Epithelial cell of esophagus (primary cell): ENCODE results near the gene RAB38.

ENCODE experiments used
- DNase-seq: peaks from one replicate; pipeline ENCODE4 v3.0.0; 2010; ENCODE audit warnings: low read depth
- H3K4me3 ChIP-seq: 2 replicates; pipeline ENCODE4 v1.5.1; 2011; ENCODE audit warnings: mild to moderate bottlenecking, low read length, control low read depth
- TF ChIP-seq, protein P1 (sequence below): IDR thresholded peaks from 2 replicates; pipeline ENCODE4 v1.5.1; 2011; ENCODE audit warnings: low read depth, mild to moderate bottlenecking, low read length, control low read depth, inconsistent platforms; ENCODE audit not compliant: insufficient read depth; ENCODE audit errors: missing control alignments

RAB38 gene

DNA sequence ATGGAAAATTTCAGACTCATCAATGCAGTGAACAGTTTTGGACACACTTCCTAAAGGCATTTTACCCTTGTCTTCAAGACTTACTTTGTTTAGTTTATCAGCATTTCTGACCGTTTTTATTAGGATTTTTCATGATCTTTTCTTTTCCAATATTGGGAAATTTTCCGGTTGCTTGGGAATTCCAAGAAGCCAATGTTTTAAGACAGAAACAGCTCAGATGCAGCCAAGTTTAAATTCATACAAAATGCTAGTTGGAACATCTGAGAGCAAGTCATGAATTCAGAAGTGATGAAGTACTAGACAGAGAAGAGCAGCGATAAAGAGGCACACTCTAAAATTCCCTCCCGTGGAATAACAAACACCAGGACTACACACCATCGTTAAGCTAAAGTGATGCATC, 68.6 kb downstream of the RAB38 start:
- H3K4me3 ChIP-seq, result no peak overlapping the region
- no peak for DNase-seq
- TF ChIP-seq, protein P1, sequence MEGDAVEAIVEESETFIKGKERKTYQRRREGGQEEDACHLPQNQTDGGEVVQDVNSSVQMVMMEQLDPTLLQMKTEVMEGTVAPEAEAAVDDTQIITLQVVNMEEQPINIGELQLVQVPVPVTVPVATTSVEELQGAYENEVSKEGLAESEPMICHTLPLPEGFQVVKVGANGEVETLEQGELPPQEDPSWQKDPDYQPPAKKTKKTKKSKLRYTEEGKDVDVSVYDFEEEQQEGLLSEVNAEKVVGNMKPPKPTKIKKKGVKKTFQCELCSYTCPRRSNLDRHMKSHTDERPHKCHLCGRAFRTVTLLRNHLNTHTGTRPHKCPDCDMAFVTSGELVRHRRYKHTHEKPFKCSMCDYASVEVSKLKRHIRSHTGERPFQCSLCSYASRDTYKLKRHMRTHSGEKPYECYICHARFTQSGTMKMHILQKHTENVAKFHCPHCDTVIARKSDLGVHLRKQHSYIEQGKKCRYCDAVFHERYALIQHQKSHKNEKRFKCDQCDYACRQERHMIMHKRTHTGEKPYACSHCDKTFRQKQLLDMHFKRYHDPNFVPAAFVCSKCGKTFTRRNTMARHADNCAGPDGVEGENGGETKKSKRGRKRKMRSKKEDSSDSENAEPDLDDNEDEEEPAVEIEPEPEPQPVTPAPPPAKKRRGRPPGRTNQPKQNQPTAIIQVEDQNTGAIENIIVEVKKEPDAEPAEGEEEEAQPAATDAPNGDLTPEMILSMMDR, result no peak

DNA sequence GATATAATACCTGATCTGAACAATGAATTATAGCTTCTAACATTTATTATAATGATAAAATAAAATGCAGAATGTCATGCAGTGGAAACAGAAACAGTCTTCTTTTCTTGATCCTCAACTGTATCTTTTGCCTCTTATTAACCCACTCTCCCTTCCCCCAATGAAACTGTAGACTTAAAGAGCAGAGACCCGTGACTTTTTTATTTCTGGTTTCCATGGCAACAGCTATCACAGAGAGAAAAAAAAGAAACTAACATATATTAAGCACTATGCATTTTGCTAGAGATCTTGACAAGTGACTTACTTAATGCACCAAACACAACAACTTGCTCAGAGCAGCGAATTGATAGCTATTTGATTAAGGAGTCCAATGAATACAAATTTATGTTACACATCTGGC, 69.3 kb downstream of the RAB38 start:
- TF ChIP-seq, protein P1, result no peak
- no peak overlapping the region for H3K4me3 ChIP-seq
- DNase-seq, result no peak

DNA sequence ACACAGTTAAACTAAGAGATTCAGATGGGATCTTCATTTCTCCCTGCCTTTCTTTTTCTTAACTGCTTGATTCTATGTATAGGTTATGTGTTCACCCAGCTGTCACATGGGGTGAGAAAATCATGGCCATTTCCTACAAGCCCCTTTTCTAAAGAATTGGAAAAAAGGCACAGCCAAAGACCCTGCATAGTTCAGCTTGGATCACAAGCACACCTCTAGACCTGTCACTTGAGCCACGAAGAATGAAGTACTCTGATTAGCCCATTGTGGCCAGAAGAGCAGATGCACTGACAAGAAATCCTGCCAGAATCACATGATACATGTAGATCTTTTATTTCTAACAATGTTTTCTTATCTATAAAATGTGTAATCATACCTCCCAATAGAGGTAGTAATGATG, 69.7 kb downstream of the RAB38 start:
- TF ChIP-seq, protein P1, result no peak
- no peak for DNase-seq
- H3K4me3 ChIP-seq, result no peak overlapping the region

DNA sequence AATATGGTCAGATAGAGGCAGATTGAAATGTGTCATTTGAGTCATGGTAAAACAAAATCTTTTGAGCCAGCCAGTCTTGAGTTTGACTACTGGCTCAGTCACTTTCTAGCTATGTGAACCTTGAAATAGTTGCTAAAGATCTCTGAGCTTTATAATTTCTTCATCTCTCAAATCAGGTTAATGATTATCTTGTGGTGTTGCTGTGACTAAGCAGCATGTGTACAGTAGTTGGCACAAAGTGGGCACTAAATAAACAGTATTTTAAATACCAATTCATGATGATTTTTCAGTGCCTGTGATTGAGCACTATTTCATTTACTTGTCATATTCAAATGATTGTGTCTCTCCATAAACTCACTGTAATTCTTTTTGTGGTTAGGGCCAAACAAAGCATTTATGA, 70.8 kb downstream of the RAB38 start:
- peak; percentile 70 for DNase-seq
- TF ChIP-seq, protein P1, result no peak
- no peak overlapping the region for H3K4me3 ChIP-seq

DNA sequence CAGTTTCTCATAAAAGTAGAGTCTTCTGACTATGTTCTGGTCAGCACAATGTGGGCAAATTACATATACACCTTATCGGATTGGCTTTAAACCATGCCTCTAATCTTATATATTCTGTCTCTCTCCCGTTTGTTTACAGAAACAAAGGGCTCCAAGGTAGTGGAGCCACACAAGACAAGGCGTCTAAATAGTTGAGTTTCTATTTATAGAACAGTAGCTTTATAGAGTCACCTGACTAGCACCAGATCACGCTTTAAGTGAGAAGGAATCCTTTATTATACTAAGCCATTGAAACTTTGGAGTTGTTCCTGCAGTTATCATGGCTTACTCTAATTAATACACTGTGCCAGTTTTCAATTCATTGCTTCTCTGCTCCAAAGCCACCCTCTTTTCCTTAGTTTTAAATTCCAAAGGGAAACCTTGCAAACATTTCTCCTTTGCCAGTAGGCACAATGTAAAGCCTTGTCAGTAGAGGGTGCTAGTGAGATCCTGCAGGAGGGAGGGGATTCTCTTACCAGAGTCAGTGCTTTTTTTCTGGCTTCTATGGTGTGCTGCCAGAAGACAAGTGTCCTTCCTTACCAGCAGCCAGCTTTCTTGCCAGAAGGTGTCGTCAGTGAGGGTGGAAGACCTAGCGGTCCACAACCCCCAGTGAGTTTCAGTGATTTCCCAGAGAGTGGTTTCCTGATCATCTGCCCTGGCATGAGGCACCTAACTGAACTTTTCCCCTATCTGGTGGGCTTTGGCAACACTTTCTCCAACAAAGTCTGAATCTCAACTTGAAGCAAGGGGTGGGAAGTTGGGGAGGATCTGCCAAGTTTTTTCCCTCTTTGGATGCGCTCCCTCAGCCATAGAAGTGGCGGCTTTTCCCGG, 71.7 kb downstream of the RAB38 start:
- DNase-seq, result peak; percentile 73
- TF ChIP-seq, protein P1, result peak; percentile 65
- no peak overlapping the region for H3K4me3 ChIP-seq

DNA sequence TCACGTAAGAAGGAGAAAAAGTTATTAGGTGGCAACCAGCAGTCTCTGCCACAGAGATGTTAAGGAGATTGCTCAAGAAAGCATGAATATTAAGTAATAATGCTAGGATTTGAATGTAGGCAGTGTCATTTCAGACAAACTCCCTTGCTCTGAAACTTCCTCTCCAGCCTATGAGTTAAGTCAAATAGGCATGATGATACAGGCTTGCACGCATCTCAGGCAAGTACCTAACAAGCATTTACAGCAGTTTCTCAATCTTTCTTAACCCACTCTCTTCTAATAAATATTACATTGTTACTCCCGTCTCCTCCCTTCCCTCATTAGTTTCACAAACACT, 72.7 kb downstream of the RAB38 start:
- peak; percentile 97 for DNase-seq
- H3K4me3 ChIP-seq, result no peak overlapping the region
- TF ChIP-seq, protein P1, result no peak
